Neural cell (in vitro differentiated cells): ENCODE data around the gene PAQR5. TPM values are rescaled to one million over a fixed set of nuclear protein-coding genes. Genes with fewer than 3 reads are reported as not detected.

Experiments
- H2AFZ ChIP-seq: fragments of 200-600, 300-800 bp; sonication (generic), shearing (Covaris generic); 2 replicates; pipeline ENCODE4 v1.6.0; 2014; ENCODE audit warnings: low read depth, mild to moderate bottlenecking, antibody characterized with exemption, low read length, moderate library complexity
- H3F3A ChIP-seq: fragments of 200-600 bp; shearing (Covaris generic); 2 replicates; pipeline ENCODE4 v1.6.1; 2016; ENCODE audit warnings: mild to moderate bottlenecking, moderate library complexity, mixed read lengths, antibody characterized with exemption, low read length; ENCODE audit not compliant: insufficient read depth, poor library complexity, severe bottlenecking
- H3K27ac ChIP-seq: fragments of 200-600, 300-800 bp; sonication (generic), shearing (Covaris generic); 2 replicates; pipeline ENCODE4 v1.5.1; 2014; ENCODE audit warnings: mild to moderate bottlenecking, low read length, moderate library complexity
- H3K27me3 ChIP-seq: fragments of 300-800, 200-600 bp; sonication (generic), shearing (Covaris generic); 2 replicates; pipeline ENCODE4 v1.6.0; 2014; ENCODE audit warnings: mild to moderate bottlenecking, low read depth, low read length, moderate library complexity; ENCODE audit not compliant: insufficient read depth
- H3K36me3 ChIP-seq: fragments of 300-800, 200-600 bp; sonication (generic), shearing (Covaris generic); 2 replicates; pipeline ENCODE4 v1.5.1; 2014; ENCODE audit warnings: mild to moderate bottlenecking, antibody characterized with exemption, low read length, moderate library complexity; ENCODE audit not compliant: insufficient read depth
- H3K4me2 ChIP-seq: fragments of 300-800, 200-600 bp; sonication (generic), shearing (Covaris generic); 2 replicates; pipeline ENCODE4 v1.6.0; 2014; ENCODE audit warnings: mild to moderate bottlenecking, low read length
- H3K4me3 ChIP-seq: fragments of 300-800, 200-600 bp; sonication (generic), shearing (Covaris generic); 2 replicates; pipeline ENCODE4 v1.5.1; 2014; ENCODE audit warnings: mild to moderate bottlenecking, low read length, moderate library complexity
- H3K79me2 ChIP-seq: fragments of 200-600 bp; shearing (Covaris generic); replicated peaks from 2 replicates; pipeline ENCODE4 v1.6.0; 2014; ENCODE audit warnings: mild to moderate bottlenecking, low read length, moderate library complexity; ENCODE audit not compliant: insufficient read depth
- H3K9ac ChIP-seq: fragments of 300-800, 200-600 bp; sonication (generic), shearing (Covaris generic); 2 replicates; pipeline ENCODE4 v1.6.1; 2016; ENCODE audit warnings: mild to moderate bottlenecking, low read length, mixed read lengths
- H3K9me2 ChIP-seq: fragments of 200-600 bp; shearing (Covaris generic); 2 replicates; pipeline ENCODE4 v1.6.1; 2016; ENCODE audit warnings: mild to moderate bottlenecking, low read length, mixed read lengths; ENCODE audit not compliant: insufficient read depth
- H3K9me3 ChIP-seq: fragments of 200-600, 300-800 bp; sonication (generic), shearing (Covaris generic); 2 replicates; pipeline ENCODE4 v1.6.1; 2016; ENCODE audit warnings: mild to moderate bottlenecking, mixed run types, low read length, moderate library complexity, mixed read lengths
- H4K20me1 ChIP-seq: fragments of 200-600 bp; shearing (Covaris generic); 2 replicates; pipeline ENCODE4 v1.6.1; 2016; ENCODE audit warnings: mild to moderate bottlenecking, mixed run types; ENCODE audit not compliant: insufficient read depth
- EP300 ChIP-seq: fragments of 450-650 bp; conservative IDR thresholded peaks from 2 replicates; pipeline ENCODE4 v1.6.1; 2014; ENCODE audit warnings: antibody characterized with exemption, mild to moderate bottlenecking, moderate library complexity; ENCODE audit not compliant: poor library complexity, severe bottlenecking
- EZH2 ChIP-seq: fragments of 200-600, 300-800 bp; shearing (Covaris generic), sonication (generic); IDR thresholded peaks from 2 replicates; pipeline ENCODE4 v1.6.1; 2014; ENCODE audit warnings: antibody characterized with exemption, low read length, borderline replicate concordance, mild to moderate bottlenecking; ENCODE audit not compliant: insufficient read depth, poor library complexity, severe bottlenecking
- MXI1 ChIP-seq: fragments of 450-650 bp; conservative IDR thresholded peaks from 2 replicates; pipeline ENCODE4 v1.6.1; 2014; ENCODE audit warnings: antibody characterized with exemption, mild to moderate bottlenecking; ENCODE audit not compliant: poor library complexity, severe bottlenecking
- POLR2AphosphoS5 ChIP-seq: IDR thresholded peaks from 2 replicates; pipeline ENCODE4 v1.6.1; 2012
- RAD21 ChIP-seq: fragments of 450-650 bp; conservative IDR thresholded peaks from 2 replicates; pipeline ENCODE4 v1.6.1; 2014; ENCODE audit warnings: antibody characterized with exemption, mild to moderate bottlenecking, moderate library complexity
- SMC3 ChIP-seq: fragments of 450-650 bp; conservative IDR thresholded peaks from 2 replicates; pipeline ENCODE4 v1.6.1; 2014; ENCODE audit warnings: antibody characterized with exemption, mild to moderate bottlenecking, moderate library complexity; ENCODE audit not compliant: poor library complexity
- TAF1 ChIP-seq: IDR thresholded peaks from 2 replicates; pipeline ENCODE4 v1.6.1; 2012; ENCODE audit warnings: low read depth
- polyA plus RNA-seq: library from polyadenylated mRNA; depleted of rRNA; stranded (reverse); fragments of >200 nt; gene quantifications from 2 replicates; pipeline ENCODE4 v1.2.3, GENCODE V29; 2014
- TF ChIP-seq, protein P1 (sequence below): fragments of 450-650 bp; IDR thresholded peaks from 2 replicates; pipeline ENCODE4 v1.5.1; 2014; ENCODE audit warnings: antibody characterized with exemption, mild to moderate bottlenecking, moderate library complexity; ENCODE audit not compliant: poor library complexity, severe bottlenecking
- TF ChIP-seq, protein P2 (sequence below): IDR thresholded peaks from 2 replicates; pipeline ENCODE4 v1.6.1; 2012; ENCODE audit warnings: borderline replicate concordance

The PAQR5 gene
- polyA plus RNA-seq, 1 donor from 2014 or later = not detected

DNA sequence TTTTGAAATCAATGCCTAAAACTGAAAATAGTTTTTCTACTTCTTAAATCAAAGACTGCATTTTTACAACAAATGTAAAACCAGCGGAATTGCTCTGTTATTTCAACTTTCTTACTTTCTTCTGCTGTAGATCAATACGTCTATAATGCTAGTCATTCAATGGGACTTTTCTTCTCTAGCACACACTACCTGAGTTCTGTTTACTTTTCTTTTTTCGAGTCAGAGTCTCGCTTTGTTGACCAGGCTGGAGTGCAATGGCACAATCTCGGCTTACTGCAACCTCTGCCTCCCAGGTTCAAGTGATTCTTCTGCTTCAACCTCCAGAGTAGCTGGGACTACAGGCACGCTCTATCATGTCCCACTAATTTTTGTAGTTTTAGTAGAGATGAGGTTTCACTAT is 74.7 kb downstream of the PAQR5 start:
- H3K4me3 ChIP-seq = no peak overlapping the region
- no peak overlapping the region for H3K9ac ChIP-seq
- no peaks in the 10 kb centered on the region for H3K27me3 ChIP-seq
- no peaks in the 10 kb centered on the region for H3K9me2 ChIP-seq
- no peaks in the 10 kb centered on the region for H3K79me2 ChIP-seq
- no peak overlapping the region for H3K27ac ChIP-seq
- H3K9me3 ChIP-seq = no peaks in the 10 kb centered on the region
- no peak overlapping the region for H2AFZ ChIP-seq
- H4K20me1 ChIP-seq = no peaks in the 10 kb centered on the region
- TF ChIP-seq MXI1 (no peak), RAD21 (no peak), POLR2AphosphoS5 (no peak), EP300 (no peak), EZH2 (no peak), TAF1 (no peak), SMC3 (no peak)
- TF ChIP-seq, protein P1, sequence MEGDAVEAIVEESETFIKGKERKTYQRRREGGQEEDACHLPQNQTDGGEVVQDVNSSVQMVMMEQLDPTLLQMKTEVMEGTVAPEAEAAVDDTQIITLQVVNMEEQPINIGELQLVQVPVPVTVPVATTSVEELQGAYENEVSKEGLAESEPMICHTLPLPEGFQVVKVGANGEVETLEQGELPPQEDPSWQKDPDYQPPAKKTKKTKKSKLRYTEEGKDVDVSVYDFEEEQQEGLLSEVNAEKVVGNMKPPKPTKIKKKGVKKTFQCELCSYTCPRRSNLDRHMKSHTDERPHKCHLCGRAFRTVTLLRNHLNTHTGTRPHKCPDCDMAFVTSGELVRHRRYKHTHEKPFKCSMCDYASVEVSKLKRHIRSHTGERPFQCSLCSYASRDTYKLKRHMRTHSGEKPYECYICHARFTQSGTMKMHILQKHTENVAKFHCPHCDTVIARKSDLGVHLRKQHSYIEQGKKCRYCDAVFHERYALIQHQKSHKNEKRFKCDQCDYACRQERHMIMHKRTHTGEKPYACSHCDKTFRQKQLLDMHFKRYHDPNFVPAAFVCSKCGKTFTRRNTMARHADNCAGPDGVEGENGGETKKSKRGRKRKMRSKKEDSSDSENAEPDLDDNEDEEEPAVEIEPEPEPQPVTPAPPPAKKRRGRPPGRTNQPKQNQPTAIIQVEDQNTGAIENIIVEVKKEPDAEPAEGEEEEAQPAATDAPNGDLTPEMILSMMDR = no peak
- TF ChIP-seq, protein P2, sequence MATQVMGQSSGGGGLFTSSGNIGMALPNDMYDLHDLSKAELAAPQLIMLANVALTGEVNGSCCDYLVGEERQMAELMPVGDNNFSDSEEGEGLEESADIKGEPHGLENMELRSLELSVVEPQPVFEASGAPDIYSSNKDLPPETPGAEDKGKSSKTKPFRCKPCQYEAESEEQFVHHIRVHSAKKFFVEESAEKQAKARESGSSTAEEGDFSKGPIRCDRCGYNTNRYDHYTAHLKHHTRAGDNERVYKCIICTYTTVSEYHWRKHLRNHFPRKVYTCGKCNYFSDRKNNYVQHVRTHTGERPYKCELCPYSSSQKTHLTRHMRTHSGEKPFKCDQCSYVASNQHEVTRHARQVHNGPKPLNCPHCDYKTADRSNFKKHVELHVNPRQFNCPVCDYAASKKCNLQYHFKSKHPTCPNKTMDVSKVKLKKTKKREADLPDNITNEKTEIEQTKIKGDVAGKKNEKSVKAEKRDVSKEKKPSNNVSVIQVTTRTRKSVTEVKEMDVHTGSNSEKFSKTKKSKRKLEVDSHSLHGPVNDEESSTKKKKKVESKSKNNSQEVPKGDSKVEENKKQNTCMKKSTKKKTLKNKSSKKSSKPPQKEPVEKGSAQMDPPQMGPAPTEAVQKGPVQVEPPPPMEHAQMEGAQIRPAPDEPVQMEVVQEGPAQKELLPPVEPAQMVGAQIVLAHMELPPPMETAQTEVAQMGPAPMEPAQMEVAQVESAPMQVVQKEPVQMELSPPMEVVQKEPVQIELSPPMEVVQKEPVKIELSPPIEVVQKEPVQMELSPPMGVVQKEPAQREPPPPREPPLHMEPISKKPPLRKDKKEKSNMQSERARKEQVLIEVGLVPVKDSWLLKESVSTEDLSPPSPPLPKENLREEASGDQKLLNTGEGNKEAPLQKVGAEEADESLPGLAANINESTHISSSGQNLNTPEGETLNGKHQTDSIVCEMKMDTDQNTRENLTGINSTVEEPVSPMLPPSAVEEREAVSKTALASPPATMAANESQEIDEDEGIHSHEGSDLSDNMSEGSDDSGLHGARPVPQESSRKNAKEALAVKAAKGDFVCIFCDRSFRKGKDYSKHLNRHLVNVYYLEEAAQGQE = no peak
- H3K4me2 ChIP-seq = no peak overlapping the region
- no peaks in the 10 kb centered on the region for H3F3A ChIP-seq
- H3K36me3 ChIP-seq = no peaks in the 10 kb centered on the region

DNA sequence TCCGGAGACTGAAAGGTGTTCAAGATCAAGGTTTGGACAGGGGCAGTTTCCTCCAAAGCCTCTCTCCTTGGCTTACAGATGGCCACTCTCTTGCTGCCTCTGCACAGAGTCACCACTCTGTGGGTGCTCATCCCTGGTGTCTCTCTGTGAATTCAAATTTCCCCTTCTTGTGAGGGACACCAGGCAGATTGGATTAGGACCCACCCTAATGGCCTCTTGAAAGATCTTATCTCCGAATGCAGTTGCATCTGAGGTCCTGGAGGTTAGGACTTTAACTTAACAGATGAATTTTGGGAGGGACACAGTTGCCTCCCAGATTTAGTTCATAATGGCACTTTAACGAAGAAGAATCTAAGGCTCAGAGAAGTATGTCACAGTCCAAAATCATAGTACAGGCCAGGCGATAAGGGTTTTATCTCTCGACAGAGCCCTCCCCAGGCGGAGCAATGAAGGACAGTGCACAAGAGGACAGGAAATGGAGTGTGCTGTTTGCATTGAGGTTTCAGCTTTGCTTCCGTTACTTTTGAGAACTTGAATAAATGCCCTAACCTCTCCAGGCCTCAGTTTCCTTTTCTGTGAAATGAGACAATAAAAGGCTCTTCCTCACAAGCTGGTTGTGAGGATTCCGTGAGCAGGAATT is 76.6 kb downstream of the PAQR5 start:
- Histone ChIP-seq H3K9me2 (no peaks in the 10 kb centered on the region), H4K20me1 (no peaks in the 10 kb centered on the region), H3K27ac (no peak overlapping the region), H3K36me3 (no peaks in the 10 kb centered on the region), H3F3A (no peaks in the 10 kb centered on the region), H3K27me3 (no peaks in the 10 kb centered on the region), H3K9ac (no peak overlapping the region), H3K4me3 (no peak overlapping the region), H3K79me2 (no peaks in the 10 kb centered on the region), H3K9me3 (no peaks in the 10 kb centered on the region), H2AFZ (no peak overlapping the region), H3K4me2 (no peak overlapping the region)
- no peak for TF ChIP-seq SMC3
- TF ChIP-seq POLR2AphosphoS5 = no peak
- TF ChIP-seq, protein P2 = no peak
- no peak for TF ChIP-seq TAF1
- no peak for TF ChIP-seq RAD21
- TF ChIP-seq EP300 = no peak
- no peak for TF ChIP-seq MXI1
- no peak for TF ChIP-seq EZH2
